ENCODE results near the gene ARMS2. TPM values are rescaled to one million over a fixed set of nuclear protein-coding genes. Genes with fewer than 3 reads are reported as not detected.

The ARMS2 gene
- total and polyA plus RNA-seq, 7 experiments from 2014 or later: not detected

DNA sequence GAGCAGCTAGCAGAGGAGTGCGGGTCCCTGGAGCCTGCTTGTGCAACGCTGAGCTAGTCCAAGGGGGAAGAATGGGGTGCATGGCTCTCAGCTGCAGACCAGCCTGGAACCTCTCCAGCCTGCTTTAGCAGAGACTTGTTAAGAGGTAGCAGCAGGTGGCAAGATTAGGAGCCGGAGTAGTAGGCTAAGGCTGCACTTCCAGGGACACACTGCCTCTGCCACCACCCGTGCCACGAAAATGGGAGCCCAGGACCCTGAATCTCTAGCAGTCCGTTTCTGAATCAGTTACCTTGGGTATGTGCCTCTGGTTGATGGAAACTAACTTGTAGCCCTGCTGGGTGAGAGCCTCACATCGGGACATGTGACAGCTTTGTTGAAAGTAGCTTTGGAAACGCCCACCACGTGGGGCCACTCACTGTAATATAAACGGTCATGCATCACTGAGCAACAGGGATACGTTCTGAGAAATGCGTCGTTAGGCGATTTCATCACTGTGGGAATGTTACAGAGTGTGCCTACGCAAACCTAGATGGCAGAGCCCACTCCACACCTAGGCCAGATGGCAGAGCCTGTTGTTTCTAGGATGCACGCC lies 32.8 kb downstream of the ARMS2 start:
- Mint-ChIP-seq H3K36me3 (peaks cover 0 to 3% (median 0%) of the 10 kb centered on the region in 5 donors), H3K9me3 (no peaks in the 10 kb centered on the region), H3K4me3 (no peak overlapping the region), H3K27ac (no peak overlapping the region), H3K4me1 (peaks cover 0 to 5% (median 0%) of the 10 kb centered on the region in 7 donors), H3K27me3 (peaks cover 0 to 15% (median 9%) of the 10 kb centered on the region in 5 donors)
- ATAC-seq (no peak), DNase-seq (no peak)
- Histone ChIP-seq H3K36me3 (ENCODE audit: control insufficient read depth in 2 of 3, insufficient read depth in 3 of 3, low read length in 3 of 3) (no peaks in the 10 kb centered on the region), H3K27ac (ENCODE audit: low read depth, low read length) (no peak overlapping the region), H3K4me3 (ENCODE audit: low read length) (no peak overlapping the region), H3K9me3 (ENCODE audit: control insufficient read depth in 2 of 3, low read length in 3 of 3) (no peaks in the 10 kb centered on the region), H3K4me1 (ENCODE audit: control insufficient read depth in 2 of 2, insufficient read depth in 2 of 2, low read length in 2 of 2) (peaks cover 0 to 9% of the 10 kb centered on the region in 2 donors), H3K27me3 (ENCODE audit: control insufficient read depth in 2 of 2, insufficient read depth in 2 of 2, low read length in 2 of 2) (no peaks in the 10 kb centered on the region)
- POLR2A ChIA-PET: no interaction called here
- CTCF ChIA-PET: interaction anchor here (0.6 kb wide), 1 partner anchor 493 kb away, joined by 3 read pairs; the partner anchor contains the start of gene PSTK
- intact Hi-C loops (cut with micrococcal nuclease): no loop called here

DNA sequence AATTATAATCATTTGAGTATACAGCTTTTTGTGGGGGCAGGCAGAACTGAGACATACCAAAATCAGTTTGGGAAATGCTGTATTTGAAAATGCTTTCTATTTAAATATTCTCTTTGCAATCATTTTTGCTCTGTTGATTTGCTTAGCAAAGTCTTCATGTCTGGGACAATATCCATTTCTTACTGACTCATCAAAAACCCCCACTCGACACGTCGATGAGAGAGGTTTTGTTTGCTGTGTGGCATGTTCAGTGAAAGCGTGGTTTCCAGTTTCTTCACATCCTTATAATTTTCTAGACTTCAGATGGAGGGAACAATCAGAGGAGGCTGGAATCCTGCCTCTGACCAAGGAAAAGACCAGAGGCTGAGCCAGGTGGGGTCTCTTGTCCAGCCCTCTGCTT lies 35.8 kb downstream of the ARMS2 start:
- H3K27ac ChIP-seq (ENCODE audit: low read depth, low read length): no peak overlapping the region
- H3K9me3 Mint-ChIP-seq: no peaks in the 10 kb centered on the region
- CTCF ChIA-PET: no interaction called here
- POLR2A ChIA-PET: no interaction called here
- peaks cover 0 to 9% of the 10 kb centered on the region in 2 donors for H3K4me1 ChIP-seq (ENCODE audit: control insufficient read depth in 2 of 2, insufficient read depth in 2 of 2, low read length in 2 of 2)
- H3K9me3 ChIP-seq (ENCODE audit: control insufficient read depth in 2 of 3, low read length in 3 of 3): no peaks in the 10 kb centered on the region
- H3K27ac Mint-ChIP-seq: no peak overlapping the region
- H3K27me3 ChIP-seq (ENCODE audit: control insufficient read depth in 2 of 2, insufficient read depth in 2 of 2, low read length in 2 of 2): no peaks in the 10 kb centered on the region
- no peaks in the 10 kb centered on the region for H3K36me3 ChIP-seq (ENCODE audit: control insufficient read depth in 2 of 3, insufficient read depth in 3 of 3, low read length in 3 of 3)
- no peak overlapping the region for H3K4me3 ChIP-seq (ENCODE audit: low read length)
- intact Hi-C loops (cut with micrococcal nuclease): no loop called here
- peaks cover 0 to 5% (median 0%) of the 10 kb centered on the region in 7 donors for H3K4me1 Mint-ChIP-seq
- H3K36me3 Mint-ChIP-seq: no peaks in the 10 kb centered on the region
- H3K27me3 Mint-ChIP-seq: peaks cover 4 to 14% (median 6%) of the 10 kb centered on the region in 5 donors
- DNase-seq (no peak), ATAC-seq (no peak)
- no peak overlapping the region for H3K4me3 Mint-ChIP-seq

DNA sequence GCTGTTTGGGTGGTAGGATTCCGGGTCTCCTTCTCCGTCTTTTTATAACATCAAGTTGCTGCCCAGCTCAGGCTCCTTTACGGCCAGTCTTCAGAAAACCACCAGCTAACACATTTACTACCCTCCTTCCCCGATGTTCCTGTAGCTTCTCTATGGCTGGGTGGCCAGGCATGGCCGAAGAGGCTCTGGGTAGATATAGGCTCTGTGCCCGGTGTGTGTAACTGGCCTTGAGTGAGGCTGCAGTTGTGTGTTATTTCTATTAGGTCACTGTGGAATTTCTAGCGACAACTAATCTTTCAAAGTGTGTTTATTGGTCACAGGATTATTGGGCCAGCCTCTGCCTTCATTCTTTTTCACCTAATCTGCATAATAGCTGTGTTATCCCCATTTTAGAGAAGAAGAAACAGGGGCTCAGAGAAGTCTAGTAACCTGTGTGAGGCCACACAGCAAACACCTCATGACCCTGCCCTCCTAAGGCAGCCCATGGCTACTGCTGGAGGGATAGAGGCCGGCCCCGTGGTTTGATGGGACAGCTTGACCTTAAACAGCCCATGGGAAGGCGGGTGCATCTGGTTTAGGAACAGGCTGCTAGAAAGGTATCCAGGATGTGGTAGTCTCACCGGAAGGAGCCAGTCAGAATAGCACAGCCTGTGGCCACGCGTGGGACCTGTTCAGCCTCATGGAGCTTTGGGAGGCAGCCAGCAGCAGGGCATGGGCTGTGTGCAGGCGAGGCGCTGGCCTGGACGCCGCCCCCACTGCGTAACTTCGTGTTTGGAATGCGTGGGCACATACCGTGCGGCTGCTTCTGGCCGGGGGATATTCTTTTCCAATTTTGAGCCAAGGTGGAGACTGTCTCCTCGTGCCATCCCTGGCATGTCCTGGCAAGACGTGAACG lies 36.6 kb downstream of the ARMS2 start:
- intact Hi-C loops (cut with micrococcal nuclease): no loop called here
- H3K9me3 Mint-ChIP-seq: no peaks in the 10 kb centered on the region
- H3K4me1 Mint-ChIP-seq: peaks cover 0 to 10% (median 5%) of the 10 kb centered on the region in 7 donors
- H3K27me3 Mint-ChIP-seq: peaks cover 4 to 16% (median 7%) of the 10 kb centered on the region in 5 donors
- peak; percentile 45 for ATAC-seq
- H3K4me3 Mint-ChIP-seq: no peak overlapping the region
- no peak for DNase-seq
- no peaks in the 10 kb centered on the region for H3K36me3 Mint-ChIP-seq
- H3K4me3 ChIP-seq (ENCODE audit: low read length): no peak overlapping the region
- H3K4me1 ChIP-seq (ENCODE audit: control insufficient read depth in 2 of 2, insufficient read depth in 2 of 2, low read length in 2 of 2): peaks cover 0 to 15% of the 10 kb centered on the region in 2 donors
- H3K36me3 ChIP-seq (ENCODE audit: control insufficient read depth in 2 of 3, insufficient read depth in 3 of 3, low read length in 3 of 3): no peaks in the 10 kb centered on the region
- ChIA-PET CTCF (no interaction called here), POLR2A (no interaction called here)
- no peaks in the 10 kb centered on the region for H3K9me3 ChIP-seq (ENCODE audit: control insufficient read depth in 2 of 3, low read length in 3 of 3)
- H3K27ac Mint-ChIP-seq: no peak overlapping the region
- no peak overlapping the region for H3K27ac ChIP-seq (ENCODE audit: low read depth, low read length)
- no peaks in the 10 kb centered on the region for H3K27me3 ChIP-seq (ENCODE audit: control insufficient read depth in 2 of 2, insufficient read depth in 2 of 2, low read length in 2 of 2)

DNA sequence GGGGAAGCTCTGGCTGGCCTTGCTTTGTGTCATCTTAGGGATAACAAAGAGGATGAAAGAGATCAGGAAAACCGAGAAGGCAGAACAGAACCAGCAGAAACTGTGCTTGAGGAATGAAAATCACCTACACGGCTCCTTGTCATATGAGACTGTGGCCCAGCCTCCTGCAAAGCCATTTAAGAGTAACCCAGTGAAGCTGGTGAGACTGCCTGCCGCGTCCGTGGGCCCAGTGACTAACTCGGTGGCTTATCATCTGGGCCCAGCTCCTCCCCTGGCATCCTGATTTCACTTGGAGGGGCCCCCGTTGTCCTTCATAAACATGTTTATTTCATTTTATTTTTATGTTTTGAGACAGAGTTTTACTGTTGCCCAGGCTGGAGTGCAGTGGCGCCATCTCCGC lies 37.6 kb downstream of the ARMS2 start:
- Mint-ChIP-seq H3K36me3 (no peaks in the 10 kb centered on the region), H3K27me3 (peaks cover 4 to 16% (median 7%) of the 10 kb centered on the region in 5 donors), H3K27ac (no peak overlapping the region), H3K4me1 (peaks cover 4 to 16% (median 11%) of the 10 kb centered on the region in 7 donors), H3K4me3 (no peak overlapping the region), H3K9me3 (no peaks in the 10 kb centered on the region)
- Histone ChIP-seq H3K9me3 (ENCODE audit: control insufficient read depth in 2 of 3, low read length in 3 of 3) (no peaks in the 10 kb centered on the region), H3K27ac (ENCODE audit: low read depth, low read length) (no peak overlapping the region), H3K4me1 (ENCODE audit: control insufficient read depth in 2 of 2, insufficient read depth in 2 of 2, low read length in 2 of 2) (peaks cover 0 to 15% of the 10 kb centered on the region in 2 donors), H3K27me3 (ENCODE audit: control insufficient read depth in 2 of 2, insufficient read depth in 2 of 2, low read length in 2 of 2) (no peaks in the 10 kb centered on the region), H3K36me3 (ENCODE audit: control insufficient read depth in 2 of 3, insufficient read depth in 3 of 3, low read length in 3 of 3) (no peaks in the 10 kb centered on the region), H3K4me3 (ENCODE audit: low read length) (no peak overlapping the region)
- no peak for DNase-seq
- POLR2A ChIA-PET: no interaction called here
- no peak for ATAC-seq
- CTCF ChIA-PET: interaction anchor here (0.7 kb wide), 1 partner anchor 11 kb away, joined by 3 read pairs; no protein-coding TSS in a partner anchor
- intact Hi-C loops (cut with micrococcal nuclease): no loop called here

DNA sequence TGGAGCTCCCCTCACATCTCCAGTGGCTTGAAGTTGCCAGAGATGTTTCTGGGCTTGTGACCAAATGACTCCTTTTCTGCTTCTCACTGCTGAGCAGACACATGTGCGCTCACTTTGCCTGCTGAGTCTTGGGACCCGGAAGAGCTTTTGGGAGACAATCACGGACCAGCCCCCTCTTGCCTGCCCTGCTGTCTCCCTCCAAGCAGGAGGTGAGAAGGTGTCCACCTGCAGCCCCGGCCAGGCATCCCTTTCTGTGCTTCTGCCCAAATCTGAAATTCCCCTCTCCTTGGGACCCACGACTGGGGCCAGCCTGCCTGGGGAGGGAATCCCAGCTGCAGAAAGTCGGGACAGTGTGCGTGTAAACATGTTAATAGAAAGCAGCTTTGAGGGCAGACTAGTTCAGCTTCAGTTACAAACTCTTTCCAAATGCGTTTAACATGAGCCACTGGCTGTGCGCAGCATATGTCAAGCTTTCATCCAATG lies 38.6 kb downstream of the ARMS2 start:
- Histone ChIP-seq H3K27me3 (ENCODE audit: control insufficient read depth in 2 of 2, insufficient read depth in 2 of 2, low read length in 2 of 2) (no peaks in the 10 kb centered on the region), H3K27ac (ENCODE audit: low read depth, low read length) (no peak overlapping the region), H3K4me3 (ENCODE audit: low read length) (no peak overlapping the region), H3K9me3 (ENCODE audit: control insufficient read depth in 2 of 3, low read length in 3 of 3) (no peaks in the 10 kb centered on the region), H3K36me3 (ENCODE audit: control insufficient read depth in 2 of 3, insufficient read depth in 3 of 3, low read length in 3 of 3) (no peaks in the 10 kb centered on the region), H3K4me1 (ENCODE audit: control insufficient read depth in 2 of 2, insufficient read depth in 2 of 2, low read length in 2 of 2) (peaks cover 0 to 15% of the 10 kb centered on the region in 2 donors)
- ATAC-seq (no peak), DNase-seq (no peak)
- CTCF ChIA-PET: no interaction called here
- H3K4me1 Mint-ChIP-seq: peaks cover 4 to 16% (median 11%) of the 10 kb centered on the region in 7 donors
- POLR2A ChIA-PET: no interaction called here
- H3K36me3 Mint-ChIP-seq: no peaks in the 10 kb centered on the region
- H3K9me3 Mint-ChIP-seq: no peaks in the 10 kb centered on the region
- peaks cover 0 to 16% (median 4%) of the 10 kb centered on the region in 5 donors for H3K27me3 Mint-ChIP-seq
- H3K4me3 Mint-ChIP-seq: no peak overlapping the region
- intact Hi-C loops (cut with micrococcal nuclease): no loop called here
- no peak overlapping the region for H3K27ac Mint-ChIP-seq

DNA sequence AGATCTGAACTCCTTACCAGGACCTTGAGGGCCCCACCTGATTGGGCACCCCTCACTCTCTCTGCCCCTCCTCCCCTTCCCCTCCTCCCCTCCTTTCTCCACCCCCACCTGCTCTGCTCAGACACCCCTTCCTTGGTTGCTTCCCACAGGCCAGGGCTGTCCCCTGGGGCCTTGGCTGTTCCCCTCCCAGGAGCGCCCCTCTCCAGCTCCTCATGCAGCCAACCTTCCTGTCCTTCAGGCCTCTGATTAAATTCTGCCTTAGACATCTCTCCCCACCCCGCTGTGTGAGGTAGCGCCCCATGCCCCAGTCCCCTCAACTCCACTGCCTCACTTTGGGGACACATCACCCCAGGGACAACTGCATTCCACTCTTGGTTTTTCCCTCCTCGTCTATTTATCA lies 39.3 kb downstream of the ARMS2 start:
- no peak overlapping the region for H3K4me3 Mint-ChIP-seq
- Histone ChIP-seq H3K9me3 (ENCODE audit: control insufficient read depth in 2 of 3, low read length in 3 of 3) (no peaks in the 10 kb centered on the region), H3K27me3 (ENCODE audit: control insufficient read depth in 2 of 2, insufficient read depth in 2 of 2, low read length in 2 of 2) (no peaks in the 10 kb centered on the region), H3K4me1 (ENCODE audit: control insufficient read depth in 2 of 2, insufficient read depth in 2 of 2, low read length in 2 of 2) (peaks cover 0 to 15% of the 10 kb centered on the region in 2 donors), H3K4me3 (ENCODE audit: low read length) (no peak overlapping the region), H3K36me3 (ENCODE audit: control insufficient read depth in 2 of 3, insufficient read depth in 3 of 3, low read length in 3 of 3) (no peaks in the 10 kb centered on the region), H3K27ac (ENCODE audit: low read depth, low read length) (no peak overlapping the region)
- peaks cover 4 to 16% (median 11%) of the 10 kb centered on the region in 7 donors for H3K4me1 Mint-ChIP-seq
- intact Hi-C loops (cut with micrococcal nuclease): no loop called here
- no peaks in the 10 kb centered on the region for H3K9me3 Mint-ChIP-seq
- peaks cover 0 to 14% (median 4%) of the 10 kb centered on the region in 5 donors for H3K27me3 Mint-ChIP-seq
- no peak for ATAC-seq
- ChIA-PET POLR2A (no interaction called here), CTCF (no interaction called here)
- no peak overlapping the region for H3K27ac Mint-ChIP-seq
- DNase-seq: no peak
- no peaks in the 10 kb centered on the region for H3K36me3 Mint-ChIP-seq
